CD14-positive monocyte (primary cell): ENCODE measurements around the gene TGM2. TPM values are rescaled to one million over a fixed set of nuclear protein-coding genes. Genes with fewer than 3 reads are reported as not detected.

ENCODE experiments used
- DNase-seq, 3 donors: peaks; one replicate each; pipeline ENCODE4 v3.0.0-alpha.2; 2011 to 2022
- H2AFZ ChIP-seq: 2 replicates; pipeline ENCODE4 v1.6.0; 2012; ENCODE audit warnings: mild to moderate bottlenecking, low read depth, low read length, inconsistent platforms; ENCODE audit not compliant: insufficient read depth, poor library complexity, severe bottlenecking
- H3K27ac ChIP-seq, 2 donors: 1 replicate in 1 of 2; 2 replicates in 1 of 2; pipeline ENCODE4 v1.5.1; 2012 to 2013; ENCODE audit warnings: low read length in 2 of 2, control low read depth in 1 of 2, inconsistent platforms in 1 of 2, low read depth in 1 of 2, mild to moderate bottlenecking in 1 of 2
- H3K27me3 ChIP-seq, 2 donors: one replicate each; pipeline versions ENCODE4 v1.6.0 to v1.6.1; 2011 to 2013; ENCODE audit warnings: low read length in 2 of 2; ENCODE audit not compliant: control insufficient read depth in 2 of 2, insufficient read depth in 2 of 2
- H3K36me3 ChIP-seq, 2 donors: replicated peaks in 1 of 2; 1 replicate in 1 of 2; 2 replicates in 1 of 2; pipeline versions ENCODE4 v1.5.1 to v1.6.1; 2012 to 2013; ENCODE audit warnings: low read length in 2 of 2, control low read depth in 1 of 2, inconsistent platforms in 1 of 2, mild to moderate bottlenecking in 1 of 2; ENCODE audit not compliant: insufficient read depth in 2 of 2, control insufficient read depth in 1 of 2
- H3K4me1 ChIP-seq, 2 donors: 1 replicate in 1 of 2; 2 replicates in 1 of 2; pipeline versions ENCODE4 v1.5.1 to v1.6.1; 2012 to 2013; ENCODE audit warnings: low read length in 2 of 2, control low read depth in 1 of 2, inconsistent platforms in 1 of 2, mild to moderate bottlenecking in 1 of 2, moderate library complexity in 1 of 2; ENCODE audit not compliant: insufficient read depth in 2 of 2, control insufficient read depth in 1 of 2
- H3K4me2 ChIP-seq: replicated peaks from 2 replicates; pipeline ENCODE3; 2012; ENCODE audit warnings: low read length, moderate library complexity, mild to moderate bottlenecking; ENCODE audit not compliant: poor library complexity, severe bottlenecking; ENCODE audit errors: extremely low read depth
- H3K4me3 ChIP-seq, 3 experiments: fragments of 200-600 bp in 1 of 3; sonication (generic) in 1 of 3; replicated peaks in 1 of 3; 1 replicate in 2 of 3; 2 replicates in 1 of 3; pipeline ENCODE4 v1.5.1; 2011 to 2013; ENCODE audit warnings: low read length in 3 of 3, mild to moderate bottlenecking in 3 of 3, control low read depth in 2 of 3, low read depth in 2 of 3, inconsistent platforms in 1 of 3, moderate library complexity in 1 of 3
- H3K79me2 ChIP-seq: 2 replicates; pipeline ENCODE4 v1.6.0; 2012; ENCODE audit warnings: mild to moderate bottlenecking, control low read depth, inconsistent platforms, low read length, moderate library complexity; ENCODE audit not compliant: insufficient read depth
- H3K9ac ChIP-seq: 2 replicates; pipeline ENCODE4 v1.6.0; 2017; ENCODE audit warnings: low read length, mild to moderate bottlenecking; ENCODE audit not compliant: insufficient read depth, poor library complexity, severe bottlenecking
- H3K9me3 ChIP-seq, 2 donors: replicated peaks in 1 of 2; 1 replicate in 1 of 2; 2 replicates in 1 of 2; pipeline versions ENCODE4 v1.5.1 to v1.6.1; 2012 to 2013; ENCODE audit warnings: low read length in 2 of 2, control low read depth in 1 of 2; ENCODE audit not compliant: control insufficient read depth in 1 of 2, insufficient read depth in 1 of 2
- H4K20me1 ChIP-seq: 2 replicates; pipeline ENCODE4 v1.6.0; 2012; ENCODE audit warnings: mild to moderate bottlenecking, low read length, control low read depth, moderate library complexity; ENCODE audit not compliant: insufficient read depth
- H3K27ac Mint-ChIP-seq, 7 donors: one replicate each; pipeline ENCODE4 v1.8.0; 2020; ENCODE audit warnings: mild to moderate bottlenecking in 7 of 7, mixed read lengths in 7 of 7, moderate library complexity in 6 of 7, inconsistent platforms in 2 of 7
- H3K27me3 Mint-ChIP-seq, 3 donors: one replicate each; pipeline ENCODE4 v1.8.0; 2021 to 2022; ENCODE audit warnings: low read depth in 3 of 3, mild to moderate bottlenecking in 3 of 3, mixed read lengths in 3 of 3, moderate library complexity in 3 of 3, inconsistent platforms in 1 of 3
- H3K36me3 Mint-ChIP-seq, 2 donors: one replicate each; pipeline ENCODE4 v1.8.0; 2020; ENCODE audit warnings: mixed read lengths in 2 of 2, inconsistent platforms in 1 of 2, mild to moderate bottlenecking in 1 of 2
- H3K4me1 Mint-ChIP-seq: one replicate; pipeline ENCODE4 v1.8.0; 2020; ENCODE audit warnings: mild to moderate bottlenecking, mixed read lengths
- H3K4me3 Mint-ChIP-seq, 2 donors: one replicate each; pipeline ENCODE4 v1.8.0; 2020; ENCODE audit warnings: mild to moderate bottlenecking in 2 of 2, mixed read lengths in 2 of 2, moderate library complexity in 1 of 2
- H3K9me3 Mint-ChIP-seq, 7 donors: one replicate each; pipeline ENCODE4 v1.8.0; 2020 to 2022; ENCODE audit warnings: mixed read lengths in 7 of 7, mild to moderate bottlenecking in 6 of 7, moderate library complexity in 6 of 7, inconsistent platforms in 2 of 7
- CTCF ChIP-seq: fragments of 200-600 bp; IDR thresholded peaks from one replicate; pipeline ENCODE4 v1.8.0; 2022; ENCODE audit warnings: antibody characterized with exemption, mild to moderate bottlenecking
- WGBS: methylation state at CpG from one replicate; pipeline ENCODE4 v1.1.5; 2013; ENCODE audit warnings: missing lambda C conversion rate; ENCODE audit not compliant: insufficient coverage; 5-methylcytosine and 5-hydroxymethylcytosine counted together
- intact Hi-C, 2 donors: fragments of 100-400 bp; cut with micrococcal nuclease; formaldehyde crosslinking; loops; one replicate each; pipeline versions ENCODE4 v1.15.0 to v1.15.1; 2023
- polyA plus RNA-seq, 3 donors: library from polyadenylated mRNA; depleted of rRNA in 1 of 3; unstranded in 2 of 3; stranded (reverse) in 1 of 3; fragments of 300-500 nt in 2 of 3; fragments of >200 nt in 1 of 3; fragmentation: Illumina TruSeq in 2 of 3; gene quantifications; 1 replicate in 2 of 3; 2 replicates in 1 of 3; pipeline ENCODE4 v1.2.3, GENCODE V29; 2012 to 2021

The TGM2 gene
- polyA plus RNA-seq, 3 donors: 0.47 to 1.7 (median 1.6) TPM

DNA sequence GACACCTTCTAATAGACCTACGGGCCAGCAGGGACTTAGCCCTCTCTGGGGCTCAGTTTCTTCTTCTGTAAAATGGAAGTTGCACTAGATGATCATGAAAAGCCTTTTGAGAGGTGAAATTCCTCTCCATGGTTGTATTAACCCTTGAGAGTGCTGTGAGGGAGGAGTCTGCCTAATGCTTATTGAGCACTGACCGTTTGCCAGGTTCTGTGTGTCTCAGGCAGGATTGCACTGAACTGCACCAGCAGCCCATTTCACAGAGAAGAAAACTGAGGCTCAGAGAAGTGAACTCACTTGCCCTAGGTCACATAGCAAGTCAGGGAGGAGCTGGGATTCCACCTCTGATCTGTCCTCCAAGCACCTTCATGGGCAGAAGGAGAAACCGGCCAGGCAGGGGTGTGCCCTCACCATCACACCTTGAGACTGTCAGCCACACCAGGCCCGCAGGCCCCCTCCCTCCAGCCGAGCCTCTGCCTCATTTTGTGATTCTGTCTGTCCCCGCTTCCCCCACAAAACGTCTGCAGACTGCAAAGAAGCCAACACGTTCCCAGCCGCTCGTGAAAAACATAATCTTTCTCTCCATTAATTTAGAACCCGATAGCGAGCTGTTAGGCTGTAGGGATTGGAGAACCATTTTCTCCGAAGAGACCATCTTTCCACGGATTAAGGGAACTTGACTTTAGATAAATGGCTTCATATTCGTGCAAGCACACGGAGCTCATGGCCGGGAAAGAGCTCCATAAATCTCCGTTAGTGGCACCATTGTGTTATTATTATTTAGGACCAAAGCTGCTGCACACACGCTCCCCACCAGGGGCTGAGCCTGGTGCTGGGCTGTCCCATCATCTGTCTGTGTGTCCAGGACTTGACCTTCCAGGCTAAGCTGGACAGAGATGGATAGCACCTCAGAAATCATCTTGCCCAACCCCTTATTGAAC, 49.5 kb upstream of the TGM2 start:
- Histone ChIP-seq H3K79me2 (no peaks in the 10 kb centered on the region), H3K27ac (no peak overlapping the region), H3K4me3 (no peak overlapping the region), H3K27me3 (no peaks in the 10 kb centered on the region), H3K9ac (no peak overlapping the region), H3K9me3 (no peaks in the 10 kb centered on the region), H2AFZ (no peak overlapping the region), H4K20me1 (no peaks in the 10 kb centered on the region), H3K4me1 (peaks cover 10 to 11% of the 10 kb centered on the region in 2 donors), H3K36me3 (no peaks in the 10 kb centered on the region), H3K4me2 (no peak overlapping the region)
- Mint-ChIP-seq H3K27me3 (peaks cover 3 to 6% (median 4%) of the 10 kb centered on the region in 3 donors), H3K4me3 (no peak overlapping the region), H3K4me1 (peaks cover 19% of the 10 kb centered on the region), H3K36me3 (no peaks in the 10 kb centered on the region), H3K27ac (peak overlapping the region in 1 of 7 donors; percentile 25), H3K9me3 (no peaks in the 10 kb centered on the region)
- no peak for DNase-seq
- intact Hi-C loops: no loop called here
- peak; percentile 24 for TF ChIP-seq CTCF
- WGBS: 82% methylated on average over 14 of the region's 19 CpGs

DNA sequence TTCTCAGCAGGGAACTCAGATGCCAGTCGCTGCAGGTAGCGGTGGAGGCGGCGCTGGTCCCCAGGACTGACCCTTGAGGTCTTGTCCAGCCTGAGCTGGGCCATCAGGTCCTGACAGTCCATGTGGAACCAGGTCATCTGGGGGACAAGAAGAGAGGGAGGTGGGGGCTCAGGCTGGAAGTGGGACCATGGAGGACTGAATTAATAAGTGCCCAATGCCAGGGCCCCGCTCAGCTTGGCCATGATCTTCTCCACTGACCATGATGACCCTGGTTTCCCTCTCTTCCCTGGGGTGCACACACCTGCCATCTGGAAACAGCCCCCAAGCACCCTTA, 48.5 kb upstream of the TGM2 start:
- no peak overlapping the region for H3K27ac ChIP-seq
- H3K9me3 ChIP-seq: no peaks in the 10 kb centered on the region
- no peak overlapping the region for H3K9ac ChIP-seq
- no peak for TF ChIP-seq CTCF
- intact Hi-C loops: no loop called here
- H3K4me3 ChIP-seq: no peak overlapping the region
- peaks cover 3 to 8% (median 6%) of the 10 kb centered on the region in 3 donors for H3K27me3 Mint-ChIP-seq
- DNase-seq: no peak
- H3K4me3 Mint-ChIP-seq: no peak overlapping the region
- peaks cover 20% of the 10 kb centered on the region for H3K4me1 Mint-ChIP-seq
- no peaks in the 10 kb centered on the region for H3K36me3 ChIP-seq
- 98% methylated on average over 4 of the region's 5 CpGs for WGBS
- no peaks in the 10 kb centered on the region for H3K79me2 ChIP-seq
- no peaks in the 10 kb centered on the region for H3K36me3 Mint-ChIP-seq
- H3K27ac Mint-ChIP-seq: no peak overlapping the region
- no peak overlapping the region for H3K4me2 ChIP-seq
- H2AFZ ChIP-seq: no peak overlapping the region
- H3K9me3 Mint-ChIP-seq: no peaks in the 10 kb centered on the region
- no peaks in the 10 kb centered on the region for H4K20me1 ChIP-seq
- H3K27me3 ChIP-seq: no peaks in the 10 kb centered on the region
- H3K4me1 ChIP-seq: peaks cover 10 to 11% of the 10 kb centered on the region in 2 donors
